NCI-H128 (cell line): ENCODE measurements around the gene PRSS8.

Experiments used
- DNase-seq: peaks from one replicate; lab custom pipeline; 2025; ENCODE audit not compliant: unreplicated experiment; lab: John Stamatoyannopoulos, UW

PRSS8 gene

GRCh38 chr16:31083556-31083955 lies 52.0 kb downstream of the PRSS8 start:
- no peak for DNase-seq

GRCh38 chr16:31083081-31083480 lies 52.4 kb downstream of the PRSS8 start:
- no peak for DNase-seq

GRCh38 chr16:31082368-31083045 lies 53.0 kb downstream of the PRSS8 start:
- DNase-seq = no peak
